Neural crest cell (in vitro differentiated cells): ENCODE data around the gene ASAP3. TPM values are rescaled to one million over a fixed set of nuclear protein-coding genes. Genes with fewer than 3 reads are reported as not detected.

Experiments
- DNase-seq: peaks from one replicate; pipeline ENCODE4 v3.0.0; 2021; ENCODE audit warnings: low read depth, mixed read lengths, low spot score
- H3K27ac Mint-ChIP-seq: one replicate; pipeline ENCODE4 v1.8.0; 2021; ENCODE audit warnings: mild to moderate bottlenecking, mixed read lengths; ENCODE audit not compliant: unreplicated experiment
- H3K27me3 Mint-ChIP-seq: 2 replicates; pipeline ENCODE4 v1.8.0; 2021; ENCODE audit warnings: low read depth, mild to moderate bottlenecking, mixed read lengths
- H3K36me3 Mint-ChIP-seq: 2 replicates; pipeline ENCODE4 v1.8.0; 2021; ENCODE audit warnings: low read depth, mild to moderate bottlenecking, mixed read lengths
- H3K4me1 Mint-ChIP-seq: 2 replicates; pipeline ENCODE4 v1.8.0; 2021; ENCODE audit warnings: mixed read lengths
- H3K4me3 Mint-ChIP-seq: one replicate; pipeline ENCODE4 v1.8.0; 2021; ENCODE audit warnings: mild to moderate bottlenecking, mixed read lengths
- H3K9me3 Mint-ChIP-seq: 2 replicates; pipeline ENCODE4 v1.8.0; 2021; ENCODE audit warnings: mixed read lengths
- total RNA-seq: library from RNA; stranded (reverse); gene quantifications from 2 replicates; pipeline ENCODE4 v1.2.1, GENCODE V29; 2021
- TF ChIP-seq, protein P1 (sequence below): fragments of 200-600 bp; sonication (generic); conservative IDR thresholded peaks from 2 replicates; pipeline ENCODE4 v1.5.0; 2021; ENCODE audit warnings: antibody characterized with exemption, mild to moderate bottlenecking

ASAP3 gene
- total RNA-seq, 1 donor from 2014 or later, result 45.8 TPM

DNA sequence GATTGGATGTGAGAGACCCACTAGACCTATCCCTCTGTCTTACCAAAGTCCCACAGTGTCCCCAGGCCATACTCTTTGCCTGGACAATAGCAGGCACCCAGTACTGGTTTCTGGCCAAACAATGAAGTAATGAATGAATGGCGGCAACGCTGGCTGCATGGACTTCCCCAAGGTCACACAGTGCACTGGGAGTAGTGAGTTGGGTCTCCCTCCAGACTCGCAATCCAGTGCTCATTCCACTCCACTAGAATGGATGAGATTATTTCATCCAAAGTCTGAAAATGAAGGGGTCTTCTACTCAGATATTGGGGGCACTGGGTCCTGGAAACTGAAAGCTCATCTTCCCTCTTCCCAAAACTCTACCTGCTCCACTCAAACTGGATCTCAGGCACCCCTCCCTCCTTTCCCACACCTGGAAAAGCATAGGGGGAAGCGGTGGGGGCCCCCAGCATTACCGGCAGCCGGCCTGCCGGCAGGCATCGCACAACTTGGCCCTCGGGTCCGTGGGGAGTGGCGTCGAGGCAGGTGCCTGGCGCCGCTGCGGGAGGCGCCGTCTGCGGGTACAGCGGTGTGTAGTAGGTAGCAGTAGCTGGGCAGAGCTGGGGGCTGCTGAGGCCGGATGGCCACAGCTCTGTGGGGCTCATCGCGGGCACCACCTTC lies 46.2 kb upstream of the ASAP3 start:
- no peaks in the 10 kb centered on the region for H3K36me3 Mint-ChIP-seq
- no peaks in the 10 kb centered on the region for H3K27me3 Mint-ChIP-seq
- TF ChIP-seq, protein P1, sequence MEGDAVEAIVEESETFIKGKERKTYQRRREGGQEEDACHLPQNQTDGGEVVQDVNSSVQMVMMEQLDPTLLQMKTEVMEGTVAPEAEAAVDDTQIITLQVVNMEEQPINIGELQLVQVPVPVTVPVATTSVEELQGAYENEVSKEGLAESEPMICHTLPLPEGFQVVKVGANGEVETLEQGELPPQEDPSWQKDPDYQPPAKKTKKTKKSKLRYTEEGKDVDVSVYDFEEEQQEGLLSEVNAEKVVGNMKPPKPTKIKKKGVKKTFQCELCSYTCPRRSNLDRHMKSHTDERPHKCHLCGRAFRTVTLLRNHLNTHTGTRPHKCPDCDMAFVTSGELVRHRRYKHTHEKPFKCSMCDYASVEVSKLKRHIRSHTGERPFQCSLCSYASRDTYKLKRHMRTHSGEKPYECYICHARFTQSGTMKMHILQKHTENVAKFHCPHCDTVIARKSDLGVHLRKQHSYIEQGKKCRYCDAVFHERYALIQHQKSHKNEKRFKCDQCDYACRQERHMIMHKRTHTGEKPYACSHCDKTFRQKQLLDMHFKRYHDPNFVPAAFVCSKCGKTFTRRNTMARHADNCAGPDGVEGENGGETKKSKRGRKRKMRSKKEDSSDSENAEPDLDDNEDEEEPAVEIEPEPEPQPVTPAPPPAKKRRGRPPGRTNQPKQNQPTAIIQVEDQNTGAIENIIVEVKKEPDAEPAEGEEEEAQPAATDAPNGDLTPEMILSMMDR, result peak; percentile 32
- H3K4me1 Mint-ChIP-seq, result peaks cover 51% of the 10 kb centered on the region
- H3K9me3 Mint-ChIP-seq, result no peaks in the 10 kb centered on the region
- H3K4me3 Mint-ChIP-seq, result peak overlapping the region; percentile 90
- DNase-seq, result no peak
- no peak overlapping the region for H3K27ac Mint-ChIP-seq

DNA sequence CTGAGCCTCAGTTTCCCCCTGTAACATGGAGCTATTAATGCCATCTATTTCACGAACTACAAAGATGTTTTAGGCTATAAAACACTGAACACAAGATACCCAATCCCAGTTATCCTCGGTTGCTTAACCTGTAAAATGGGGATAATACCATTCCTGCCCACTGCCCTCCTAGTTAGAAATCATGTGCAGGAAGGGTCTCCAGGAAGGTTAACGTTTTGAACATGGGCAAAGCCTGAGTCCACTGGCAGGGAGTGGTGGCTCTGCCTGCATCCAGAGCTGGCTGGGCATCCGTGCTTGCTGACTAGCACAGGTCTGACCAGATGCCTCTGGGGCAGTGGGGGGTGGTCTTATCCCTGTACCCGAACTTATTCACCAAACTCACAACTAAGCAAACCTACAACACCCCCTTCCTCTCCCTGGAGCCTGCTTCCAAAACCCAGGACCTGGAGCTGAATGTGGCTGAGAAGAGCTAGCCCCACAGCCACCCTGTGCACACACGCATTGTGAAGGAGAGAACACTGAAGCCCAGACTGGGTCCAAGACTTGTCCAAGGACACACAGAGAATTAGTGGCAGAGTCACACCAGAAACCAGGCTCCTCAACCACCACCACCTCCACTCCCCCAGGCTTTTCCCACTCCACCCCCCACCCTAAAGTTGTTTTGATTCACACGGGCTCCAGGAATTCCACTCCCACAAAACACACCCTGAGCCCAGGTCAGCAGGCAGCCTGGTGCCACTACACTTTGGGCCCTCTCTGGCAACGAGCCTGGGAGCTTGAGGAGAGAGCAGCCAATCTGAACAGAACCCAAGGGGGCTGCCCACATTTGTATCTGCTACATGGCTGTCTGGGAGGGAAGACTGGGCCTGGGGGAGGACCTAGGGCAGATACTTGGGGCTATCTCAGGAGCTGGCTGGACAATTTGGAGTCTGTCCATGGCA lies 45.4 kb upstream of the ASAP3 start:
- no peak for DNase-seq
- Mint-ChIP-seq H3K9me3 (no peaks in the 10 kb centered on the region), H3K36me3 (no peaks in the 10 kb centered on the region), H3K4me3 (peak overlapping the region; percentile 90), H3K4me1 (peaks cover 52% of the 10 kb centered on the region), H3K27me3 (no peaks in the 10 kb centered on the region), H3K27ac (peak overlapping the region; percentile 87)
- TF ChIP-seq, protein P1, result no peak

DNA sequence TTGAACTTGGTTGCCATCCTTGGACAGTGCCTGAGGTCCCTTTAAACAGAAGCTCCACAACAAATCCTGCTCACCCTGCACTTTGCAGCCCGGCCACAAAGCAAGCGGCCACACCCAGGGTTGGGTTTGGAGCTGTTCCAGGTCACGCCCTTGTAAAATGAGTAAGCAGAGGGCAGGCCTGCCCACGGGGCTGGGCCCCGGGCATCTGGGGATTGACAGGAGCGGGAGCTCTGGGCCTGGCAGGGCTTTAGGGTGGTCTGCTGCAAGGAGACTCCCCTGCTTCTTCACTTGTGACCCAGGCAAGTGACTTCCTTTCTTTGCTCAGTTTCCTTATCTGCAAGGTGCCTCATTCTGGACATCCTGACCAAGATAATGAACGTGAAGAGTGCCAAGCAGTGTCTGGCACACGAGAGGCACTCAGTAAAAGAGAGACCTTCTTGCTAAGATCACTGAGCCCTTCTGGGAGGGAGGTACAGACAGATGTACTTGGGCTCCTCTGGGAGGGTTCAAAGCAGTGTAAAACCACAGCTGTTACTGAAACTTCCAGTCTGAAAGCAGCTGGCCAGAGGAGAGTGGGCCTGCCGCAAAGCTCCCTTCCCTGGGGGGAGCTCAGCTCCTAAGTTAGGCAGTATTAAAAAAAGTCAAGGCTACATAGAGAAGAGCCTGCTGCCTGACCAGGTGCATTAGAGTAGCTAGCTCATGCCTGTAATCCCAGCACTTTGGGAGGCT lies 44.4 kb upstream of the ASAP3 start:
- H3K9me3 Mint-ChIP-seq, result no peaks in the 10 kb centered on the region
- peak overlapping the region; percentile 43 for H3K27ac Mint-ChIP-seq
- H3K4me3 Mint-ChIP-seq, result peak overlapping the region; percentile 90

DNA sequence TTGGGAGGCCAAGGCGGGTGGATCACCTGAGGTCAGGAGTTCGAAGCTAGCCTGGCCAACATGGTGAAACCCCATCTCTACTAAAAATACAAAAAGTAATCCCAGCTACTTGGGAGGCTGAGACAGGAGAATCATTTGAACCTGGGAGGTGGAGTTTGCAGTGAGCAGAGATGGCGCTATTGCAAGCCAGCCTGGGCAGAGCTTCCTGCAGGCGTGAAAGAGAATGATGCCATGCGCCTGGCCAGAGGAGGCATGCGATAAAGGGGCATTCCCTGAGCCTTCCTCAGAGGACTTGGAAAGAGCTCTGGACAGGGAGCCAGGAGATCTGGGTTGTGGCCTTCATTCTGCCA lies 43.9 kb upstream of the ASAP3 start:
- no peaks in the 10 kb centered on the region for H3K36me3 Mint-ChIP-seq
- peaks cover 52% of the 10 kb centered on the region for H3K4me1 Mint-ChIP-seq
- no peaks in the 10 kb centered on the region for H3K27me3 Mint-ChIP-seq
- TF ChIP-seq, protein P1, result no peak
- no peaks in the 10 kb centered on the region for H3K9me3 Mint-ChIP-seq
- no peak for DNase-seq
- H3K27ac Mint-ChIP-seq, result peak overlapping the region; percentile 43
- peak overlapping the region; percentile 90 for H3K4me3 Mint-ChIP-seq

More for the DNA sequence above, 44.4 kb upstream of the ASAP3 start:
- DNase-seq, result no peak
- TF ChIP-seq, protein P1, result no peak
- no peaks in the 10 kb centered on the region for H3K27me3 Mint-ChIP-seq
- peaks cover 52% of the 10 kb centered on the region for H3K4me1 Mint-ChIP-seq
- H3K36me3 Mint-ChIP-seq, result no peaks in the 10 kb centered on the region

DNA sequence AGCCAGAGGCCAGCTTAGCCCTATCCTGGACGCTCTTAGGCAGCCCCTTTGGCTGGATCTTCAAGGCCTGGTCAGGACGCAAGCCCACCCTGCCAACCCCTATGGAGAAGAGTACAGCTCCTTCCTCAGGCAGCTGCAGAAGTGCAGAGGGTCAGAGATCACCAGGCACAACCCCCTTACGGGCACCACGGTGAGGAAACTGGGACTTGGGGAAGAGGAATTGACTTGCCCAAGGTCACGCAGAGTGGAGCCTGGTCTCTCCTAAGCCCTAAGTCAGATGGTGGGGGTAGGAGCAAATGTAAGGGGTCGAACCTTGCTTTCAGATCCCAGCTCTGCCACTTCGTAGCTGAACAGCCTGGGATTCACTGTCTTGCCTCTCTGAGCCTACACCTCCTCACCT lies 43.4 kb upstream of the ASAP3 start:
- Mint-ChIP-seq H3K27ac (no peak overlapping the region), H3K4me3 (peak overlapping the region; percentile 90), H3K27me3 (no peaks in the 10 kb centered on the region), H3K36me3 (no peaks in the 10 kb centered on the region), H3K9me3 (no peaks in the 10 kb centered on the region), H3K4me1 (peaks cover 51% of the 10 kb centered on the region)
- no peak for DNase-seq
- TF ChIP-seq, protein P1, result no peak
